Brain microvascular endothelial cell (primary cell): ENCODE measurements around the gene SLC9A8.

Experiments used
- DNase-seq: peaks from one replicate; pipeline ENCODE4 v3.0.0-alpha.2; 2020
- H3K27ac ChIP-seq: fragments of 250-450 bp; sonication (Bioruptor Pico); 2 replicates; pipeline ENCODE4 v1.5.1; 2020; ENCODE audit warnings: mild to moderate bottlenecking, moderate library complexity
- H3K27me3 ChIP-seq: fragments of 250-450 bp; sonication (Bioruptor Pico); replicated peaks from 2 replicates; pipeline ENCODE4 v1.5.1; 2020; ENCODE audit warnings: mild to moderate bottlenecking
- H3K36me3 ChIP-seq: fragments of 250-450 bp; sonication (Bioruptor Pico); replicated peaks from 2 replicates; pipeline ENCODE4 v1.5.1; 2020; ENCODE audit warnings: mild to moderate bottlenecking
- H3K4me3 ChIP-seq: 2 replicates; pipeline ENCODE4 v1.5.1; 2011; ENCODE audit warnings: low read depth, mild to moderate bottlenecking, control low read depth, low read length, moderate library complexity
- in situ Hi-C: cut with HindIII; loops from 2 replicates; pipeline ENCODE4 v1.10.0; 2017; ENCODE audit warnings: low sequenced_read_pairs, low pct_ligation_motif_present
- TF ChIP-seq, protein P1 (sequence below): IDR thresholded peaks from 2 replicates; pipeline ENCODE4 v1.5.1; 2011; ENCODE audit warnings: low read depth, mild to moderate bottlenecking, moderate library complexity, low read length, control low read depth, inconsistent platforms; ENCODE audit errors: missing control alignments

Gene SLC9A8

DNA sequence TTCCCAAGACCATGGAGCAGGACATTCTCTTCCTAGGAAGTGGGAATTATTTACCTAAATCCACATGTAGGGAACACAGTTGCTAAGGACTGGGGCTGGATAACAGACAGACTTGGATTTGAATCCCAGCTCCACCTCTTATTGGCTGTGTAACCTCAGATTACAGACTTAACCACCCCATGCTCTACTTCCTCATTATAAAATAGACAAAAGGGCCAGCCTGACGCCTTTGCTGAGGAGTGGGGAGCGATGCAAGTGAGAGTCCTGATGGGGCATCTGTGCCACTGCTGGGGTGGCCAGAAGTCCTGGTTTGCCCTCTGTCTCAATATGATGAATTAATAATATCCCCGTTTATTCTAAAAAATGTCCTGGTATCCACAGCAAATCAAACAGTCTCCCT lies 55.9 kb downstream of the SLC9A8 start:
- in situ Hi-C loops = no loop called here

DNA sequence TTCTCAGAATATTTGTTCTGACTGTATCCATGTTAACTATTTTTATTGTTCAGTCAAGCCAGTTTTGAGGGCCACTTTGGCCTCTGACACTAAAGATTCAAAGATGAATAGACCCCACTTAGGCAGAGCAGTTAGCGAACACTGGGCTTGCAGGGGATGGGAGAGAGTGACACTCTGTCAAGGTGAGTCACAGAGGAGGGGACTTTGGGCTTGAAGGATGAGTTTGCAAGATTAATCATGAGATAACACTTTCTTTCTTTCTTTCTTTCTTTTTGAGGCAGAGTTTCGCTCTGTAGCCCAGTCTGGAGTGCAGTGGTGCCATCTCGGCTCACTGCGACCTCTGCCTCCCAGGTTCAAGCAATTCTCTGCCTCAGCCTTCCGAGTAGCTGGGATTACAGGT lies 56.3 kb downstream of the SLC9A8 start:
- Histone ChIP-seq H3K36me3 (peaks cover 2% of the 10 kb centered on the region), H3K27ac (no peak overlapping the region), H3K4me3 (no peak overlapping the region), H3K27me3 (no peaks in the 10 kb centered on the region)
- no peak for DNase-seq
- in situ Hi-C loops = no loop called here
- TF ChIP-seq, protein P1, sequence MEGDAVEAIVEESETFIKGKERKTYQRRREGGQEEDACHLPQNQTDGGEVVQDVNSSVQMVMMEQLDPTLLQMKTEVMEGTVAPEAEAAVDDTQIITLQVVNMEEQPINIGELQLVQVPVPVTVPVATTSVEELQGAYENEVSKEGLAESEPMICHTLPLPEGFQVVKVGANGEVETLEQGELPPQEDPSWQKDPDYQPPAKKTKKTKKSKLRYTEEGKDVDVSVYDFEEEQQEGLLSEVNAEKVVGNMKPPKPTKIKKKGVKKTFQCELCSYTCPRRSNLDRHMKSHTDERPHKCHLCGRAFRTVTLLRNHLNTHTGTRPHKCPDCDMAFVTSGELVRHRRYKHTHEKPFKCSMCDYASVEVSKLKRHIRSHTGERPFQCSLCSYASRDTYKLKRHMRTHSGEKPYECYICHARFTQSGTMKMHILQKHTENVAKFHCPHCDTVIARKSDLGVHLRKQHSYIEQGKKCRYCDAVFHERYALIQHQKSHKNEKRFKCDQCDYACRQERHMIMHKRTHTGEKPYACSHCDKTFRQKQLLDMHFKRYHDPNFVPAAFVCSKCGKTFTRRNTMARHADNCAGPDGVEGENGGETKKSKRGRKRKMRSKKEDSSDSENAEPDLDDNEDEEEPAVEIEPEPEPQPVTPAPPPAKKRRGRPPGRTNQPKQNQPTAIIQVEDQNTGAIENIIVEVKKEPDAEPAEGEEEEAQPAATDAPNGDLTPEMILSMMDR = no peak

More for the DNA sequence above, 55.9 kb downstream of the SLC9A8 start:
- Histone ChIP-seq H3K36me3 (peaks cover 2% of the 10 kb centered on the region), H3K27me3 (no peaks in the 10 kb centered on the region), H3K27ac (no peak overlapping the region), H3K4me3 (no peak overlapping the region)
- no peak for DNase-seq
- TF ChIP-seq, protein P1 = no peak

DNA sequence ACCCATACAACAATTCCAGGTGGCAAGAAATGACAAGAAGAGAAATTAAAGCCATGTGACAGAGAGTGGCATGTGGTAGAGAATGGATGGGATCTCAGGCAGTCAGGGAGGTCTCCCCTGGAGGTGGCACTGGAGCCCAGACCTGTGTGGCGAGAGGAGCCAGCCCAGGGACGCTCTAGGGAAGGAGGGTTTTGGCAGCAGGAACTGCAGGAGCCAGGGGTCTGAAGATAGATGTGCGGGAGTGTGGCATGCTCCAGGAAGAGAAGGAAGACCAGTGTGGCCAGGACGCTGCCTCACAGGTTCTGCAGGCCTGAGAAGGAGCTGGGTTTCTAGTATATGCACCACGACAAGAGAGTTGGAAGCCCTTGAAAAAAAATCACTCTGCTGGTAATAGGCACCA lies 57.6 kb downstream of the SLC9A8 start:
- H3K27me3 ChIP-seq = no peaks in the 10 kb centered on the region
- no peak for DNase-seq
- TF ChIP-seq, protein P1 = no peak
- peaks cover 2% of the 10 kb centered on the region for H3K36me3 ChIP-seq
- in situ Hi-C loops = no loop called here
- no peak overlapping the region for H3K4me3 ChIP-seq
- no peak overlapping the region for H3K27ac ChIP-seq

DNA sequence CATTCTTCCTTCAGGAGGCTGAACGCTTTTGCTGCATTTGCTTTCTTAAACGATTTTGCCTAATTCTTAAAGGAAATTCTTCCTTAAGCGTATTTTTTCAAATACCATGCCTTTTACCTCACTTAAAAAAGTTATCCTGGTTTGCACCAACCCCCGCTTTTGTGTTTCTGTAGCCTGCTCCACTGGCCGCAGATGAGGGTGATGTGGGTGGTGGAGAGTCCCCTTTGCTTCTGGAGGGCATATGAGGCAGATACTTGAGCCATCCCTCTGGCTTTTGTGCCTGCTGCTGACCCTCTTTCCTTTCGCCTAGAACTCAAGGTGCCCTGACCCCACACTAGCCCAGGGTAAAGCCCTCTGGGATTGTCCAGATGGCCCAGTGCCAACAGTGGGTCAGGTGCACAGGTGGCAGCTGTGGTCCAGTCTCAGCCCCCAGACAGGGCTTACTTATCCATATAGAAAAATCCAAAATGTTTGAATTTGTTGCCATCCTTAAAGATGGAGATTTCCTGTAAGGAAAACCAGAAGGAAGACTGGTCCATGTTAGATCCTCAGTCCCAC lies 58.8 kb downstream of the SLC9A8 start:
- H3K27ac ChIP-seq = no peak overlapping the region
- no peak overlapping the region for H3K4me3 ChIP-seq
- TF ChIP-seq, protein P1 = no peak
- H3K27me3 ChIP-seq = no peaks in the 10 kb centered on the region
- H3K36me3 ChIP-seq = peaks cover 2% of the 10 kb centered on the region
- in situ Hi-C loops = no loop called here
- no peak for DNase-seq

DNA sequence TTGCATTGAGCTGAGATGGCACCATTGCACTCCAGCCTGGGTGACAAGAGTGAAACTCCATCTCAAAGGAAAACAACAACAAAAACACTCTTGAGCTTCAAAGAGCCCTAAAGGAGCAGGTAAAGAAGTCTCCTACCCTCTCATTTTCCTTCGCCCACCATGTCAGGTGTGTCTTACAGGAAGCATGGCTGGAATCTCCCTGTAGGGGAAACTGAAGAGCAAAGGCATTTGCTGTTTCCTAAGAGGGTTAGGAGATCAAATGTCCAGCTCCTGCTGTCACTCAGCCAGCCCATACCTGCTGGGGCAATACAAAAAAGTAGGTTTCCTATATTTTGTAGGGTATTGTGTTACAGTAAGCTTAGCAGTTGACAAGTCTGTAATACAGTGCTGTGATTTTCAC lies 59.4 kb downstream of the SLC9A8 start:
- H3K27me3 ChIP-seq = no peaks in the 10 kb centered on the region
- TF ChIP-seq, protein P1 = no peak
- no peak for DNase-seq
- peaks cover 2% of the 10 kb centered on the region for H3K36me3 ChIP-seq
- in situ Hi-C loops = no loop called here
- no peak overlapping the region for H3K27ac ChIP-seq
- H3K4me3 ChIP-seq = no peak overlapping the region

DNA sequence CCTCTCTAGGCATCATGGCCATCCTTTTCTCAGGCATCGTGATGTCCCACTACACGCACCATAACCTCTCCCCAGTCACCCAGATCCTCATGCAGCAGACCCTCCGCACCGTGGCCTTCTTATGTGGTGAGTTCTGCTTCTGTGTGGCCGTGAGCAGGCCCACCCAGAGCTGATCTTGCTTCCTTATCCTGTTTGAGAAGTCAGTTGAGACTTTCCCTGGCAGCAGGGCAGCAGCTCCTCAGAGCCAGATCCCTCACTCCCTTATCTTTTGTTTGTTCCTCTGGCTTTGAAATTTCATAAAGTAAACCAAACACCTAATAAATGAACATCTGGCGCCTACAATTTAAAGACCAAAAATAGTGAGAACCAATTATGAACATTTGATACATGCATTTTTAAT lies 62.1 kb downstream of the SLC9A8 start:
- Histone ChIP-seq H3K27me3 (no peaks in the 10 kb centered on the region), H3K4me3 (no peak overlapping the region), H3K27ac (no peak overlapping the region), H3K36me3 (peaks cover 2% of the 10 kb centered on the region)
- TF ChIP-seq, protein P1 = no peak
- in situ Hi-C loops = no loop called here
- DNase-seq = no peak
